GM21515 (cell line): Measurements from ENCODE around the gene CCDC127.
"Not testable (repeated sequence)": the region's sequence is repeated elsewhere in the genome, so short reads cannot be mapped to it uniquely, and the experiment has no call there.

Source experiments
- ATAC-seq: cut with Tn5 transposase; IDR thresholded peaks from one replicate; pipeline ENCODE4 v1.9.1; 2021; ENCODE audit not compliant: unreplicated experiment

Gene CCDC127

DNA sequence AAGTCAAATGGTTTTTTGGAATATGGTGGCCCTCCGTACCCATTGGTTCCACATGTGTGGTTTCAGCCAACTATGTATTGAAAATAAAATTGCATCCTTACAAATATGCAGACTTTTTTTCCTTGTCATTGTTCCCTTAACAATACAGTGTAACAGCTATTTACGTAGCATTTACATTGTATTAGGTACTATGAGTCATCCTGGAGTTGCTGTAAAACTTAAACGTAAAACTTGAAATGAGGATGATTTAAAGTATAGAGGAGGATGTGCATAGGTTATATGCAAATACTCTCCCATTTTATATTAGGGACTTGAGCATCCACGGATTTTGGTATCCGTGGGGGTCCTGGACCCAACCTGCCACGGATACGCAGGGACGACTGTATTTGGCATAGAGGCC, 16.5 kb upstream of the CCDC127 start:
- no peak for ATAC-seq

DNA sequence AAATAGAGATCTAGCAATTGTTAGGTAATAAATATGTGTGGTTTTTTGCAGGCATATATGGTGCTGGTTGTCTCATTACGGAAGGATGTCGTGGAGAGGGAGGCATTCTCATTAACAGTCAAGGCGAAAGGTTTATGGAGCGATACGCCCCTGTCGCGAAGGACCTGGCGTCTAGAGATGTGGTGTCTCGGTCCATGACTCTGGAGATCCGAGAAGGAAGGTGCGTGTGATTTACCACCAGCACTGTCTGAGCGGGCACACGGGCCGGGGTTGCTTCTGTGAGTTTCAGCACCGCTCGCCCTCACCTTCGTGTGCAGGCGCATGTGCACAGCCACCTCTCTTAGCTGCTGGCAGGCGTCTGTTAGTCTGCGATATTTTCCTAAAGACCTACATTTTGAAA, 15.5 kb upstream of the CCDC127 start:
- ATAC-seq = not testable (repeated sequence)

DNA sequence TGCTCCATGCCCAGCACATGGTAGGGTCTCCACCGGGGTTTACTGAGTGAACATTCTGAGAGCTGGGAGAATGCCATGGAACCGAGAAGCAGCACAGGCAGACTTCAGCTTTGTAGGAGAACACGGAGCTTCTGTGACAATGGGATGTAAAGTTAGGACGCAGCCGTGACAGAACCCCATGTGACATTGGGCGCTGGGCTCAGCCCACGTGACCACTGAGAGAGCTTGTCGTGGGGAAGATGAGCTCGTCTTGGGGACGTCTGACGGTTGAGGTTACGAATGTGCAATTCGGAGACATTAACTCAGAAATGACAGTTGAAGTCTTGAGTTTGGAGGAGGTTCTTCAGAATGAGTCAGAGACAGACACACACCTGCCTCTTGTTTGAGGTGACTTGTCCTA, 13.7 kb upstream of the CCDC127 start:
- ATAC-seq = no peak

DNA sequence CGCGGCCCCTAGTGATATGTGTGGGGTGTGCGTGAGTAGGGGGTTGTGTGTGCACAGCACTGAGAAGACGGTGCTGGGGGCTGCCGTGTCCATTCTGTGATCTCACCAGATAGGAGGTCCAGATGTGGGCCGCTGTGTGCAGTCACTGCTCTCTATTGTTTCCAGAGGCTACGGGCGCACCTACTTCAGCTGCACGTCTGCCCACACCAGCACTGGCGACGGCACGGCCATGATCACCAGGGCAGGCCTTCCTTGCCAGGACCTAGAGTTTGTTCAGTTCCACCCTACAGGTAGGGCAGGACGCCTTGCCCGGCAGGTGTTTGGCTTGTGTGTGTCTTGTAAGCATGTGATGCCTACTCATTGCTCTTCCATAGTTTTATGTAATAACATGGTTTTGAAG, 12.8 kb upstream of the CCDC127 start:
- no peak for ATAC-seq

DNA sequence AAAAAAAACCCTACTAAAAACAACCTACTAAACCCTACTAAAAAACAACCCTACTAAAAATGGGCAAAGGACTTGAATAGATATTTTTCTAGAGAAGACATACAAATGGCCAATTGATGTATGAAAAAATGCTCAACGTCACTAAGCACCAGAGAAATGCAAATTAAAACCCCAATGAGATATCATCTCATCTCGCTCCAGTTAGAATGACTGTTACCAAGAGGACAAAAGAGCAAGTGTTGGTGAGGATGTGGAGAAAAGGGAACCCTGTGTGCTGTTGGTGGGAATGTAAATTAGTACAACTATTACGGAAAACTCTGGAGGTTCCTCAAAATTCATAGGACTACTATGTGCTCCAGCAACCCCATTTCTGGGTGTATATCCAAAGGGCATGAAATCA, 10.9 kb upstream of the CCDC127 start:
- no peak for ATAC-seq

DNA sequence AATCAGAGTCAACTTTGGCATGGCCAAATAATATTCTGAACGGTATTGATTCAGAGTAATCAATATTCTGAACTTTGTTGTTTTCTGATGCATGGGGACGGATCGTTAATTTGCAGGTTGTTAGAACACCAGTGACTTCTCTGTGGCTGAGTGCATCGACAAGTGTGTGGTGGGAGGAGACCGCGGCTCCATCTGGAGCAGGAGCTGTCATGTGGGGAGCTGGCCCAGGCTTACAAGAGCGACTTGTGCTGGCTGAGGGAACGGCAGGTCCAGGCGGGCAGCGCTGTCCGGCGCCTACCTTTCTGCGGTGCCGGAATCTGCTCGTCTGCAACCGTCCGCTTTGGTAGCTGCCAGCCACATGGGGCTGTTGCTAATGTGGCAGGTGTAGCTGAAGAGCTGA, 9.4 kb upstream of the CCDC127 start:
- ATAC-seq = not testable (repeated sequence)

DNA sequence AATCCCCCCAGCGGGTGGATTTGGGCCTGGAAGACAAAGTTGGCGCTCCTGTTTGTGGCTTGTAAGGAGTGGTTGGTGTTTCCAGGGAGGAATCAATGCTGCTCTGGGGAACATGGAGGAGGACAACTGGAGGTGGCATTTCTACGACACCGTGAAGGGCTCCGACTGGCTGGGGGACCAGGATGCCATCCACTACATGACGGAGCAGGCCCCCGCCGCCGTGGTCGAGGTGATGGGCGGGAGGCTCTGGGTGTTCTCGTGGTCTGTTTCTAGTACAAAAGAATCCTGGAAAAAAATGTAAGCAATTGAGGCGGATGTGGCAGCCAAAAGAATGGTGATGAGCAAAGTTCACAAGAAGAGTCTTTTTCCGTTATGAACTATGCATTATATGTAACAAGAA, 7.4 kb upstream of the CCDC127 start:
- ATAC-seq = no peak

DNA sequence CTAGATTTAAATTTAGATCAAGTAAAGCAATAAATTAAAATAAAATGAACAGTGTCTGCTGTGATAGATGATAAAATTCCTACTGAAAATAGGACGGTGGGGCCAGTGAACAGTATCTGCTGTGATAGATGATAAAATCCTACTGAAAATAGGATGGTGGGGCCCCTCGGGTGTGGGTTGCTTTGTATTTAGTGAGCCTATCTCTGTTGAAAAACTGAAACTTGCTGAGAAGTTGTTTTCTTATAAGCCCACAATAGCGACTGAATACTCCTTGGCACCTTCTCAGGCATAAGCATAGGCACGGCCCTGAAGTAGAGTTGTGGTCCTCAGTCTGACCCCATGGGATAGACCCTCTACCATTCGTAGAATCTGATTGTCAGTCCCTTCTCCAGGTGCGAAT, 5.8 kb upstream of the CCDC127 start:
- ATAC-seq = no peak

DNA sequence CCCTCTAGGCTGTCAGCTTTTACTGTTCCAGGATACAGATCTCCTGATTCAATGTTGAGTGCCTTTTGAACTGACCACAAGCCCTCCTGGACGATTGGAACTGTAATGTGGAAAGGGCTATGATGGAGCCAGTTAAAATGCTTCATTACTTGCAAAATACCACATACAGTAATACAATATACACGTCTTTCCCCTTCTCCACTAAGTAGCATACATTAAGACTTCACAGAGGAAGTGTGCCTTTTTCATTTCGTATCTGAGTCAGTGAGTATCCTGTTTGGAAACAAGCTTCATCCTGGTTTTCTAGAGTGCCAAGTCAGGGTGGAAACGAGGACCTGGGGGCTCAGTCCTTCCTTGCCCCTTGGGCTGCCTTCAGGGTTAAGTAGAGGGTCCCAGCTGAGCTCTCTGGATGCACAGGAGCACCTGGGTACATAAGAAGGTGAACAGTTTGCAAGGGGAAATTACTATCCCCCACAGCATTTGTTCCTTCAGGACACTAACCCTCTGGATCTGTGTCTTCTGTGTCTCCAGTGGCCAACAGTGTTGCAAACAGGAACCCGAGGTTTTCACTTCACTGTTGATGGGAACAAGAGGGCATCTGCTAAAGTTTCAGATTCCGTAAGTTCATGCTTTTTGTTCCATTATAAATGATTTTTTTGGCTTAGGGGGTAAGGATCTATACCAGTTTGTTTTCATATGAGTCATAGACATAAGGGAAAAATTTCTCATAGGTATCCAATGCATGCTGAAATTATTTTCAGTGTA, 5.2 kb upstream of the CCDC127 start:
- not testable (repeated sequence) for ATAC-seq

DNA sequence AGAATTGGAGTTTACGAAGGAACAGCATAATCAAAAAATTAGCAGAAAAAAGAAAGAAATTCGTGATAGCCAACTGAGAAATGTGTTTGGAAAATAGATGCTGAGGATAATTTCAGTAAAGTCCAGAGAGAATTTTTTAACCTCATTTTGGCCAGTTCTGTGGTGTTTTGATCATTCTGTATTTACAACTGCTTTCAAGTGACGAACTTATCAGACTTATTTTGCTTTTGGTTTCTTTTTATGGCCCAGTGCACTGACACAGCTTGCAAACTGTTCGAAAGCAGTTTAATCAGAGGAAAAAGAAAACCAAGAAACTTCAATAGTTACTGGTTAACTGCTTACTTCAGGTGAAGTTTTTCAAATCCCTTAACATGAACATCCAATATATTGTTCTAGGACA, 2.0 kb upstream of the CCDC127 start:
- ATAC-seq = peak; percentile 30

DNA sequence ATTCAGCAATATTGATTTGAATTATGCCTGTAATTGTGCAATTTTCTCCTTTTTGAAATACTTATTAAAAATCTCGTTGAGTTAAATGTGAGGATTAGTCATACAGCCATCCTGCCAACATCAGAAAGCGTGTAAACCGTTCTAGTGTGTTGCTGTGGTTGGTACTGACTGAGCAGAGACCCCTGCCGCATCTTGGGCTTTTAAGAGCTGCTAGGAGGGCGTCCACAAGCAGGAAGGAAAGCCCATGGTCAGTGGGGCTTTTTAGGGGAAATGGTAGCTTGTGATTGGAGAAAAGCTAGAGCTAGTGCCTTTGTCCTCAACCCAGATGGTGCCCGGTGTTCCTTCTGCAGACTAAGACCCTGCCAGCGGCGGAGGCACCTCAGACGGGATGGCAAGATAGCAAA, 1.5 kb upstream of the CCDC127 start:
- no peak for ATAC-seq

DNA sequence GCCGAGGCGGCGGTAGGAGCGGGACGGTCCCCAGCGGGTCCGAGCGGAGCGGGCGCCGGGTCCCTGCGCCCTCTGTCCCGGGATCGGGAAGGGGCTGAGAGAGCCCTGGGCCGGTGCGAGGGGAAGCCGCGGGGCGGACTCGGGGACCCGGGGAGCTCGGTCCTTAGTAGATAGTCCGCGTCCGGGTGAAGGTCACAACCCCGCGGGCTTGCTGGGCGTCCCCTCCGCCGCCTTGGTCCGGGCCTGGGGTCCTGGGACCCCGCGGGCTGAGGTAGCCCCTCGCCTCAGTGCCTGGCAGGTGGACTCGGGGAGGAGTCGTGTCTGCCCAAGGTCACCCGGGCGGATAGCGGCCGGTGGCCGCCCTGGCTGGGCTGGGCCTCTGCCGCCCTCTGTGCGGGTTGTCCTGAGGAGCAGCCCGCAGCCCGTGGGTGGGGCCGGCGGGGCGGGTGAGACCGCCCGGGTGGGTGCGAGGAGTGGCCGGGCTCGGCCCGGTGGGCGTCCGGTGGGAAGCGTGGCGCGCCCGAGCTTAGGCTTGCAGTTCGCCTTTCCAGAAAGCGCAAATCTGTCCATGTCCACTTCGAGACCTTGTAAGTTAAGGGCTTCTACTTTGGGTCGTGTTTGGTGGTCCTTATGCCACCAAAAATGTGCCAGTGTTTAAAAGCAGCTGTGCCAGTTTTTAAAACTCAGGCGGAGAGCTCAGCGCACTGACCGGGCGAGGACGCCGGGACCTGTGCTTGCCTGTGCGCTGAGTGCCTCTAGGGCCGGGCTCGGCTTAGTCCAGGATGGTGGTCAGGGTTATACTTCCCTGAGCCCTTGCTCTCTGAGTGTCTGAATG, 721 bp upstream of the CCDC127 start:
- ATAC-seq = peak; percentile 25

DNA sequence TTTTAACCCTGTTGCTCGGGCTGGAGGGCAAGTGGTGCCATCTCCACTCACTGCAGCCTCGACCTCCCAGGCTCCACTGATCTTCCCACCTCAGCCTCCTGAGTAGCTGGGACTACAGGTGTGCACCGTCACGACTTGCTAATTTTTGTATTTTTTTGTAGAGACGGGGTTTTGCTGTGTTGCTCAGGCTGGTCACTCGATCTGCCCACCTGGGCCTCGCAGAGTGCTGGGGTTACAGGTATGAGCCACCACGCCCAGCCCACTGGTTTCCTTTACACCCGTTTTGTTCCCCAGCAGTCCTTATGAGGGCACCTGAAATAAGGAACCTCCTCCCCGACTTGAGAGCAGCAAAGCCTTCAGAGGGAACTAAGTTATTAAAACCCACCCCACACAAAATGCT, 1.9 kb downstream of the CCDC127 start:
- ATAC-seq = not testable (repeated sequence)

DNA sequence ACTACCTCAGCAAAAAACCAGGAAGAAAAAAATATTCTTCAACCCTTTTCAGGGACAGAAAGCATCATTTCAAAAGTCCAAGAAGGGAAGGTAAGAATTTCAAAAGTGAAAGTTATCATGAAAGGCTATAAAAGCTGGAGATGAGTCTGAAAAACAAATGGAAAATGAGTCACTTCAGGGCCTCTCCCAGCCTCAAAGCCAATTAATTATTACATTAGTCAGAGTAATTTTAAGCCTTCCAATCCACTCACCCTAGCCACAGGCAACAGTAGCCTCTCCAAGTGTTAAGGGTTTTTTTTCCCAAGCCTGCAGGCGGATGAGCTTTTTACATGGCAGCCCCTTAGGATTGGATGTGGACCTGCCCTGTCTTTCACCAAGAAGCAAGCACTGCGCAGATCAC, 2.7 kb downstream of the CCDC127 start:
- not testable (repeated sequence) for ATAC-seq

DNA sequence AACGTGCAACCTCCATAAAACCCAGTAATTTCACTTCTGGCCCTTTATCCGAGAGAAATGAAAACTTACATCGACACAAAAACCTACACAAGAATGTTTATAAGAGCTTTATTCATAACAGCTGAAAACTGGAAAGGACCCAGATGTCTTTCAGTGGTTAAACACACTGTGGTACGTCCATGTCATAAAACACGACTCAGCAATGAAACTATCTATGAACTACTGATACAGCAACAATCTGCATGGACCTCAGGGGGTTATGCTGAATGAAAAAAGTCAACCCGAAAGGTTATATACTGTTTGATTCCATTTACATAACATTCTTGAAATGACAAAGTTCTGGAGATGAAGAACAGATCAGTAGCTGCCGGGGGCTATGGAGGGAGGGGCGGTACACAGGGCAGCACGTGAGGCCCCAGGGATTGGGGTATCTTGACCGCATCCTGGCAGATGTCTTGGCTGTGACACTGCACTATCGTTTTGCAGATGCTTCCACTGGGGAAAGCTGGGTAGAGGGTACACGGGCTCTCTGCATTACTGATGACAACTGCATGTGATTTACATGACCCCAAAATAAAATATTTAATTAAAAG, 4.1 kb downstream of the CCDC127 start:
- no peak for ATAC-seq

DNA sequence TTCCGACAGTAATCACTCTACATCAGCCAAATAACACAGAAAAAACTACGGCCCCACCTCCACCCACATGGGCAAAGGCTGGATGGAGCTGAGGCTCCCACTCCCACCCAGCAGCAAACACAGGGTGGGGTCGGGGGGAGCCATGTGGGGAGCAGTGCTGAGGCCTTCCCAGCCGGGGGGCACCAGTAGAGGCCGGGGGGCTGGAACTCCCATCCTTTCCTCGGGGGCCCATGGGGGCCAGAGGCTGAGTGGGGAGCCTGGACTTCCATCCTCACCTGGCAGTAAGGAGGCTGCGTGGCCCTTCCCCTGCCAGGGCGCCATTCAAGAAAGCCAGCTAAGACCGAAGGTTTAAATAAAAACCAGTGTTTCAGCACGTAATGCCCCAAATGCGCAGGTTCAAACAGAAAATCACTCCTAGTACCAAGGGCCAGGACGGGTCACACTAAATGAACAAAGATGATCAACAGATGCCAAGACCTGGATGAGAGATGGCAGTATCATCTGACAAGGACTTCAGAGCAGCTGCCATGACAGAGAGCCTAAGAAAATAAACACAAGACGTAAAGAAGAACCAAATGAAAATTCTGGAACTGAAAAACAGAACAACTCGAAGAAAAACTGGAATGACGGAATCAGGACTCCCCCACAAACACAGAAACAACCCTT, 9.4 kb downstream of the CCDC127 start:
- no peak for ATAC-seq

DNA sequence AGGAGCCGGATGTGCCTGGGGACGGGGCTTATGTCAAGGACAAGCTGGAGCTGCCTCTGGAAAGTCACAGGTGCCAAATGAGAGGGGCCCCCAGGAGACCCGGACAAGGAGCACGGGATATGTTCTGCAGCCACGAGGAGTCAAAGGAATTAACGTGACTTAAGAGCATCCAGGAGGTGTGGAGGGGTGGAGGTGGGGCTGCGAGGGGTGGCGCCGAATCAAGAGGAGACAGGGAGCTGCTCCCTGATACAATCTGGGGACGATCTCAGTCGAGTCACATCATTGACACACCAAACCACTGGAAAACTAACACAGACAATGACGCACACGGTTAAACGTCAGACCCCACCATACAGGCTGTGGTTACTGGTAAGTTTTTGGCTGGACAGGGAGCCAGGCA, 10.4 kb downstream of the CCDC127 start:
- no peak for ATAC-seq

DNA sequence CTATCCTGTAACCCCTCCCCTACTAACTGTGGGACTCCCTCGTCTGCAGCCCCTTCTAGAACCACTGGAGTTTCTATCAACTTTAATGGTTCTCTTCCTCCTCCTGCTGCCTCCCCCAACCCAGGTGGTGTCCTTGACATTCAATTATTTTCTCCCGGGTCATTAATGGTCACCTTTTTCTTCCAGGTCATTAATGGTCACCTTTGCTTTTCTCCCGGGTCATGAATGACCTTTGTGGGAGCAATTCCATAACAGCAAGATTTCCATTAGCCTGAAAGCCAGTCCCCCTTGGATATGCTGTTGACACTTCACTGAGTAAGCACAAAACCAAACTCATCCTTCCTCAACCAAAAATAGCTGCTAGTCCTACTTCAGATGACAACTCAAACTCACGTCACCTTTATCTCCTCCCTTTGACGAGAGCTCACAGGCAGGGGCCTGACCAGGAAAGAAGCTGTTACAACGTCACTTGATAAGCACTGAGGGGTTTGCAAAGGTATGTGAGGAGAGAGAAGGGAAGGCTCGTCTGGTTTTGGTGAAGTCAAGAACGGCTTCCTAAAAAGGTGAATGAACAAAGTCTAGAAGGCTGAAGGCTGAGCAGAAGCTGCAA, 10.9 kb downstream of the CCDC127 start:
- ATAC-seq = no peak

DNA sequence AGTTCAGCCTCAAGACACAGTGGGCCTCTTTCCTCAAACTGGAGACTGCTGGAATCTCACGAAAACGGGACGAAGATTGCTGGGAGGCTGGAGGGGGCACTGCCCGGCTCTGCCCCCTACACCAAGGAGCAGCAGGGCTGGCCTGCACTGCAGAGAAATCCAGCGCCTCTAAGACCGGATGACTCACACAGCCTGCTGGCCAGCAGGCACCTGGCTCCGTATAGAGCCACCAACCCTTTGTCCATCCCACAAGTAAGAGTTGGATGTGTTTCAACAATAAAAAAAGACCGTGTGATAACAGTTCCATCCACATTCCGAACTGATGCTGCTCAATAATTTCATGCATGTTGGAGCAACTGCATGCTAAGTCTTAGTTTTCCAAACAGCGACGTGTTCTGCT, 11.5 kb downstream of the CCDC127 start:
- ATAC-seq = no peak

DNA sequence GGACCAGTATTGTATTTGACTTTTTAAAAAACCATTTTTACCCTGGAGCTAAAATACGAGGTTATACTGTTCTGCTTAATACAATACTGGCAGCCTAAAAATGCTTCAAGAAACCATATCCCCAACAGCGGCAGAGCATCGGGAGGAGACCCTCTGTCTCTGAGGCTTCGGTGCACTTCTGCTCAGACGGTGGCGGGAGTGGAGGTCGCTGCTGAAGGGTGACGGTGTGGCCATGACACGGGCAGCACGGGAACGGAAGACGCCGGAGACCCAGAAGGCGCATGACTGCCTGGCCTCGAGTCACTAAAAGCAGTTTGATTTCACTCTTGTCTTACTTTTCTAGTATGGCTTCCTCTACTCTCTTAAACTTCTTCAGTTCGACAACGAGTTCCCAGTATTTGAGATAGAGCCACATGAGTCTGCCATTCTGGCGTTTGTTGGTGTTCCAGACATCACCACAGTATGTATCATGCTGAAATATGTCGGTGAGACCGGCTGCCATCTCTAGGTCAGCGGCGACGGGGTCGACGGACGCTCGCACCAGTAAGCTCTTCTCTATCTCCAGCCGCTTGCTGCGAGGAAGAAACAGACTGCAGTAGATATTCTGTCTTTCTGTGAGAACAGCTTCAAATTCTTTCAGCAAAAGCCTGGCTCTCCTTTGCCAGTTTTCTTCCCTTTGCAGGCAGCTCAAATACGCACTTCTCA, 12.8 kb downstream of the CCDC127 start:
- no peak for ATAC-seq
